Left ventricle myocardium inferior (tissue), 1 donor: ENCODE data around the gene PRR30. TPM values are rescaled to one million over a fixed set of nuclear protein-coding genes. Genes with fewer than 3 reads are reported as not detected.

Source experiments
- DNase-seq: peaks from one replicate; pipeline ENCODE4 v3.0.0-alpha.2; 2020
- H3K27ac ChIP-seq: fragments of 200-600 bp; replicated peaks from 2 replicates; pipeline ENCODE4 v1.8.0; 2021
- H3K27me3 ChIP-seq: fragments of 200-600 bp; 2 replicates; pipeline ENCODE4 v1.8.0; 2021; ENCODE audit warnings: low read depth
- H3K36me3 ChIP-seq: fragments of 200-600 bp; 2 replicates; pipeline ENCODE4 v1.8.0; 2021
- H3K4me1 ChIP-seq: fragments of 200-600 bp; 2 replicates; pipeline ENCODE4 v1.8.0; 2021
- H3K4me3 ChIP-seq: fragments of 200-600 bp; 2 replicates; pipeline ENCODE4 v1.8.0; 2021; ENCODE audit warnings: mild to moderate bottlenecking, moderate library complexity
- H3K9me3 ChIP-seq: fragments of 200-600 bp; replicated peaks from 2 replicates; pipeline ENCODE4 v1.8.0; 2021
- intact Hi-C: fragments of 100-400 bp; cut with micrococcal nuclease; formaldehyde crosslinking; loops from one replicate; pipeline ENCODE4 v1.11.0; 2022
- total RNA-seq: library from RNA; stranded (reverse); fragmentation: NEBNext Ultra II Directional; extraction: Animal tissue kit (Norgen Biotek cat#: 25700); gene quantifications from one replicate; pipeline ENCODE4 v1.2.1, GENCODE V29; 2021
- TF ChIP-seq, protein P1 (sequence below): fragments of 200-600 bp; IDR thresholded peaks from 2 replicates; pipeline ENCODE4 v1.8.0; 2021; ENCODE audit warnings: antibody characterized with exemption, mild to moderate bottlenecking, borderline replicate concordance
- donor health status: DM: no; HTN: yes; CAD: no; lungs with severe emphysema.

Gene PRR30
- total RNA-seq, 1 donor from 2014 or later, result not detected

- TF ChIP-seq, protein P1, sequence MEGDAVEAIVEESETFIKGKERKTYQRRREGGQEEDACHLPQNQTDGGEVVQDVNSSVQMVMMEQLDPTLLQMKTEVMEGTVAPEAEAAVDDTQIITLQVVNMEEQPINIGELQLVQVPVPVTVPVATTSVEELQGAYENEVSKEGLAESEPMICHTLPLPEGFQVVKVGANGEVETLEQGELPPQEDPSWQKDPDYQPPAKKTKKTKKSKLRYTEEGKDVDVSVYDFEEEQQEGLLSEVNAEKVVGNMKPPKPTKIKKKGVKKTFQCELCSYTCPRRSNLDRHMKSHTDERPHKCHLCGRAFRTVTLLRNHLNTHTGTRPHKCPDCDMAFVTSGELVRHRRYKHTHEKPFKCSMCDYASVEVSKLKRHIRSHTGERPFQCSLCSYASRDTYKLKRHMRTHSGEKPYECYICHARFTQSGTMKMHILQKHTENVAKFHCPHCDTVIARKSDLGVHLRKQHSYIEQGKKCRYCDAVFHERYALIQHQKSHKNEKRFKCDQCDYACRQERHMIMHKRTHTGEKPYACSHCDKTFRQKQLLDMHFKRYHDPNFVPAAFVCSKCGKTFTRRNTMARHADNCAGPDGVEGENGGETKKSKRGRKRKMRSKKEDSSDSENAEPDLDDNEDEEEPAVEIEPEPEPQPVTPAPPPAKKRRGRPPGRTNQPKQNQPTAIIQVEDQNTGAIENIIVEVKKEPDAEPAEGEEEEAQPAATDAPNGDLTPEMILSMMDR, result no peak
- intact Hi-C loops, result no loop called here
Measured at GRCh38 chr2:27130396-27130795, 8.8 kb downstream of the PRR30 start.

GRCh38 chr2:27128668-27129571 is 10.3 kb downstream of the PRR30 start:
- no peak overlapping the region for H3K4me3 ChIP-seq
- H3K27me3 ChIP-seq, result no peaks in the 10 kb centered on the region
- DNase-seq, result no peak
- no peaks in the 10 kb centered on the region for H3K9me3 ChIP-seq
- intact Hi-C loops, result no loop called here
- H3K4me1 ChIP-seq, result peaks cover 28% of the 10 kb centered on the region
- no peak overlapping the region for H3K27ac ChIP-seq
- TF ChIP-seq, protein P1, result no peak
- peaks cover 33% of the 10 kb centered on the region for H3K36me3 ChIP-seq

More at GRCh38 chr2:27130396-27130795, 8.8 kb downstream of the PRR30 start:
- H3K4me3 ChIP-seq, result no peak overlapping the region
- no peaks in the 10 kb centered on the region for H3K27me3 ChIP-seq
- no peak overlapping the region for H3K27ac ChIP-seq
- no peaks in the 10 kb centered on the region for H3K9me3 ChIP-seq
- H3K4me1 ChIP-seq, result peaks cover 28% of the 10 kb centered on the region
- peaks cover 33% of the 10 kb centered on the region for H3K36me3 ChIP-seq
- DNase-seq, result no peak

DNA sequence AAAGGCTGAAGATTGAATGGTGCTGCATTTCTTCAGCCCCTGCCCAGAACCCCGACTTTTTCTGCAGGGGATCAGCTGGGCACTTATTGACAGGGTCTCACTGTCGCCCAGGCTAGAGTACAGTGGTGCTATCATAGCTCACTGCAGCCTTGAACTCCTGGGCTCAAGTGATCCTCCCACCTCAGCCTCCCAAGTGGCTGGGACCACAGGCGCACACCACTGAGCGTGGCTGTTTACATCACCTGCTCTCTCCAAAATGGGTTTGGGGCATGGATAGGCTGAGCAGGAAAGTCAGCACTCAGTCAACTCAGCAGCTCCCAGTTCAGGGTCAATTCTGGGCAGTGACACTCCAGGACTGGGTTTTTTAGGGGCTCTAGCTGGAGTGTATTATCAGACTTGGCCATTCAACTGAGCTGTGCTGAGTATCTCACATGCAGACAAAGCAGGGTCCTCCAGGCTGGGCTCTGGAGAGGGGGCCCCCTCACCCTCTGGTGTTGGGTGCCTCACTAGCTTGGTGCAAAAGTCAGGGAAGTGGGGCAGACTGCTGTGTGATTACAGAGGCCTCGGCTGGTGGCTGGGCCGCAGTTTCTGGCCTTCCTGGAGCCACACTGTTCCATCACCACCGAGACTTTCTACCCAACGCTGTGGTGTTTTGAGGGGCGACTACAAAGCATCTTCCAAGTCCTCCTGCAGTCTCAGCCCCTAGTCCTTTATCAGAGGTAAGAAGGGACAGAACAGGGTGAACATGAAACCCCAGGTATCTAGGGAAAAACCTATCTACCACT is 11.1 kb downstream of the PRR30 start:
- Histone ChIP-seq H3K27me3 (no peaks in the 10 kb centered on the region), H3K9me3 (no peaks in the 10 kb centered on the region), H3K4me3 (no peak overlapping the region), H3K36me3 (peaks cover 33% of the 10 kb centered on the region), H3K27ac (no peak overlapping the region), H3K4me1 (peaks cover 27% of the 10 kb centered on the region)
- intact Hi-C loops, result no loop called here
- TF ChIP-seq, protein P1, result no peak
- DNase-seq, result no peak

DNA sequence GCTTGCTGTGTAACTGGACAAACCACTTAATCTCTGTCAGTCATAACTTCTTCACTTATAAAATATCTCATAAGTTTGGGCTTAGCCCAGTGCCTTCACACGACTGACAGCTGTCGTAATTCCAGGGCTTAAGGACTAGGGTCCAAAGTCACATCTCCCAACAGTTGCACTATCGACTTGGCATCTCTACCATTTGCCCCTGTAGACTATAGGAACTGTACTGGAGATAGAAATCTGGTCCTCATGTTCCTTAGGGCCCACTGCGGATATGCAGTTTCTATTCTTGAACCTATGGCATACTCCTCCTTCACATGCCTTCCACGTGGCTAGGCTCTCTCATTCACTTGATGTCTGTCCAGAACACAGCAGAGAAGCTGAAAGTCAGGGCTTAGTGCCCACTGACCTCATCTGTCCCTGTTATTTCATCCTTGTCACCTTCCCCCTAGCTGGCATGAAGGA is 12.9 kb downstream of the PRR30 start:
- DNase-seq, result no peak

GRCh38 chr2:27125104-27125503 is 14.1 kb downstream of the PRR30 start:
- H3K4me3 ChIP-seq, result no peak overlapping the region
- no peak for DNase-seq
- H3K27ac ChIP-seq, result no peak overlapping the region
- peaks cover 6% of the 10 kb centered on the region for H3K36me3 ChIP-seq
- peaks cover 21% of the 10 kb centered on the region for H3K4me1 ChIP-seq
- TF ChIP-seq, protein P1, result no peak
- no peaks in the 10 kb centered on the region for H3K9me3 ChIP-seq
- H3K27me3 ChIP-seq, result peaks cover under 1% of the 10 kb centered on the region
- intact Hi-C loops, result no loop called here

More for the DNA sequence above, 12.9 kb downstream of the PRR30 start:
- intact Hi-C loops, result no loop called here
- Histone ChIP-seq H3K27me3 (no peaks in the 10 kb centered on the region), H3K36me3 (peaks cover 18% of the 10 kb centered on the region), H3K4me3 (no peak overlapping the region), H3K27ac (peak overlapping the region; percentile 67), H3K9me3 (no peaks in the 10 kb centered on the region), H3K4me1 (peaks cover 21% of the 10 kb centered on the region)
- TF ChIP-seq, protein P1, result no peak
